GM18867 (cell line): ENCODE measurements around the gene OOSP3.
"Not testable (repeated sequence)": the region's sequence is repeated elsewhere in the genome, so short reads cannot be mapped to it uniquely, and the experiment has no call there.

ENCODE experiments used
- ATAC-seq: cut with Tn5 transposase; IDR thresholded peaks from one replicate; pipeline ENCODE4 v1.9.1; 2021; ENCODE audit warnings: mild to moderate bottlenecking, moderate library complexity; ENCODE audit not compliant: unreplicated experiment

Gene OOSP3

DNA sequence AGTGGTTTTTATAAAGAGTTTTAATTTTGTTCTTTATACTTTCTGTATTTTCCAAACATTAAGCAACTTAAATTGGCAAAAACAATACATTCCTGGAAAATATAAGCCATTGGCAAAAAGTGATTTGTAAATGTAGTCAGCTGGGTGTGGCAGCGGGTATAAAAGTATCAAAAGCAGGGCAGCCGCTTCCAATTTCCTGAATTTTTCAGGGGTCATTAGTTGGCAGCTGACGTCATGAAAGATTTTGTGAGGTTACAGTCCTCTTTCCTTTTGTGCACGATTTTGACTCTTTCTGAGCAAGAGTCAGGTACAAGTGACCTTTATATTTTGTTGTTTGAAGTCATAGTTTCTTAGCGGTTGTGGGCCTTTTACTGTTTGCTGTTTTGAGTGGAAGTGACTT lies at the start of gene OOSP3:
TSS of gene OOSP3 (plus strand) at position 208 of the 400 bp plus-strand sequence. CDS start at position 235, 27 bp downstream.
- no peak for ATAC-seq

GRCh38 chr11:59829358-59829757 lies 49.2 kb upstream of the OOSP3 start:
- no peak for ATAC-seq

DNA sequence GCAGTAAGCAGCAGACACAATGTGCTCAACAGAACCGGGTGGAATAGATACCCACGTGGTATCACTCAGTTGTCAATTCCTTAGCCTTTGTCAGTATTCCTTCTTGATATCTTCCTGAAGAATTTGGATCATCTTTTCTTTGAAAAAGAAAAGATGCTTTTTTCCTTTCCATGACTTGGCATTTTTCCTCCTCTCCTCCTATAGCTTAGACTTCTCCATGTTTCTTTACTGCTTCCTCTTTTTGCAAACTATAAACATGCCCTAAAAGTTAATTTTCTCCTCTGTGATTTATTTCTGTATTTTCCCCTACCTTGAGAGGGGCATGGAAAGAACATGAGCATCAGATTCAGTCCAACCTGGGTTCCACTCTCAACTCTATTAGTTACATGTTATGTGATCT lies 45.0 kb upstream of the OOSP3 start:
- ATAC-seq = no peak

DNA sequence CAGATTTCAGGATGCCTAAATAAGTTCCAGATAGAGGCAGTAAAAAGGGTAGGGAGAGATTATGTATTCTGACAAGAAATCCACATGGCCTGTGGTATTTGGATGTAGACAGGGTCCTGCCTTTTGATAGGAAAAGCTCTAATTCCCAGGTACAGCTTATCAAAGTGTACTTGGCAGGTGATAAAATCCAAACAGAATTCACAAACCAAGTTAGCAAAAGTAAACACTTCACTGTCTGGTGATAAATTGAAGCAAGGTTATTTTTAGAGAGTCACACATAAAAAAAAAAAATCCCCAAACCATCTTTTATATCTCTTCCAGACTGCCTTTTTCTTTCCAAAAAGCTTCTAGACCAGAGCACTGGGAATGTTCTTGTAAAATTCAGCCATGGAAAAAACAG lies 39.0 kb upstream of the OOSP3 start:
- no peak for ATAC-seq

DNA sequence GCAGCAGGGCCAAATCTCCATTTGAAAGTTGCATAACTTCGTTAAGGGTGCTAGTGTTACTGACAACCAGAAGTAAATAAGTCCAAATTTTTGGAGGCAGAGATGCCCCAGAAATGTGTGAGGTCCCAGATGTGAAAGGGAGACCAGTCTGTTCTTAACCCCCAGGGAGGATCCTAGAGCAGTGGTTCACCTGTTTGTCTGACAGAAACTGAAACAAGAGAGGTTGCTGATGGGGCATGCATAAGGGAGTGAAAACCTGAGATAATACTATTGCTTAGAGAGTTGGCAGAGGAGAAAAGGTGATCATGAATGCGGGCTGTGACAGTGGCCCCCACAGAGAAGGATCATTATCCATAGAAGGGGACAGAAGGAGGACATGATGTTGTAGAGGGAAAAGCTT lies 37.1 kb upstream of the OOSP3 start:
- peak; percentile 68 for ATAC-seq

- ATAC-seq = no peak
These were observed 36.3 kb upstream of the OOSP3 start for GRCh38 chr11:59842316-59842715.

DNA sequence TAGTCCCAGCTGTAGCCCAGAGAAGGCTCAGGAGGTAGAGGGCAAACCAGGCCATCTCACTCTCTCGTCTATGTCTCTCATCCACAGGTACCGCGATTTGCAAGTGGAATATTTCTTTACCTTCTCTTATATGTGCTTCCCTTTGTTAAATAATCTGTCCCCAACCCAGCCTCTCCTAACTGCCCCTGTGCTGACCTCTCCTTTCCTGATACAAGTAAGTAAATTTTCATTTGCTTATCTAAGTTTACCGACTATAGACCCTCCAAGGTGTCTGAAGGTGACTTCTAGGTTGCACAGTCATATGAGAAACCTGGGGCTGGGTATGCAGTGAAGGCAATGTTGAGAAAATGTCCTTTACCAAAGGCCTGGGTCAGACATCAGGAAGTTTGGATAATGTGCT lies 33.2 kb upstream of the OOSP3 start, which contains the start of gene CBLIF:
TSS of gene CBLIF (minus strand) at position 101 of the 400 bp plus-strand sequence. CDS start at position 55, 46 bp downstream.
- no peak for ATAC-seq

DNA sequence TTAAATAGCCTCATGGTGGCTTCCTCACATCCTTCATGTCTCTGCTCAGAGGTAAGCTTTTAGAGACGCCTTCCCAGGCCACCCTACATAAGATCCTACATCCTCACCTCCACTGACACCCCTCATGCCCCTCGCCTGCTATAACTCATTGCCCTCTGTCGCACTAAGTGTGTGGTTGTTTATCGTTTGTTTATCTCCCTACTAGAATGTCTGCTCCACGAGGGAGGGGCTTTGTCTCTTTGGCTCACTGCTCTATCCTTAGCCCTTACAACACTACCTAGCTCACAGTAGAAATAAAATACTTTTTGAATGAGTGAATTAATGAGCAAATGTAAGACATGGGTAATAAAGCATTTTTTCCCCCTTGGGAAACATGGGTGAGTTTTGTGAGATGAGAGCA lies 32.0 kb upstream of the OOSP3 start:
- ATAC-seq = no peak

GRCh38 chr11:59847626-59848025 lies 31.0 kb upstream of the OOSP3 start:
- ATAC-seq = no peak

DNA sequence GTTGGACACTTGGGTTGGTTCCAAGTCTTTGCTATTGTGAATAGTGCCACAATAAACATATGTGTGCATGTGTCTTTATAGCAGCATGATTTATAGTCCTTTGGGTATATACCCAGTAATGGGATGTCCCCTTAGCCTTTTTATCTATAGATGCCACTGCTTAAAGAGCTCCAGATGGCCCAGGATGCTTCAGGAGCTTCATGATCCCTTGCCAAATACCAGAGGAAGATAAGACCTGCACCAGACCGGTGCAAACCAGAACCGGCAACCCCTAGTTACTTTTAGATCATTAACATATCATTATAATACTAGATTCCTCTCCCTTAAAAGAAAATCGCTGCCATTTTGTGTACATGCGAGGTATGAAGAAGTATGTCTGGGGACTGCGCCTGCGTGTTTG lies 30.1 kb upstream of the OOSP3 start:
- not testable (repeated sequence) for ATAC-seq

DNA sequence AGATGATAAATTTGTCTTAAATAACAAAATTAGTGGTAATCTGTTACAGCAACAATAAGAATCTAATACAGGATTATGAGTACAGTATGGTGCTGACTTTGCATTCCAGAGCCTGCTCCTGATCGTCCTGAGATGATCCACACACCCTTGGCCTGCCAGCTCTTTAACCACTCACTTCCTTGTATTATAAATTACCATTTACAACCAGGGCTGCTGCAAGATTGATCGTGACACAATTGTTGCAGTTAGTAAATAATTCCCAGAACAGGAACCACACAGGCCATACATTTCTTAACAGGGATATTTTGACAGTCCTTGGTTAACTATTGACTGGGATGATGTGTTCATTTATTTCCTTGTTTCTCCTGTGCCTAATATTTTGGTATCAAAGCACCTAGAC lies 29.5 kb upstream of the OOSP3 start:
- no peak for ATAC-seq

GRCh38 chr11:59849551-59849950 lies 29.0 kb upstream of the OOSP3 start:
- not testable (repeated sequence) for ATAC-seq

DNA sequence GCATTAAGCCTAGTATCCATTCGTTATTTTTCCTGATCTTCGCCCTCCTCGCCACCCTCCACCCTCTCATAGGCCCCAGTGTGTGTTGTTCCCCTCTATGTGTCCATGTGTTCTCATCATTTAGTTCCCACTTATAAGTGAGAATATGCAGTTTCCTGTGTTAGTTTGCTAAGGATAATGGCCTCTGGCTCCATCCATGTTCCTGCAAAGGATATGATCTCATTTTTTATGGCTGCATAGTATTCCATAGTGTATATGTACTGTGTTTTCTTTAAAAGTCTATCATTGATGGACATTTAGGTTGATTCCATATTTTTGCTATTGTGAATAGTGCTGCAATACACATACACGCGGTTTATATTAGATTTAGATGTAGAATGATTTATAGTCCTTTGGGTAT lies 27.2 kb upstream of the OOSP3 start:
- not testable (repeated sequence) for ATAC-seq

DNA sequence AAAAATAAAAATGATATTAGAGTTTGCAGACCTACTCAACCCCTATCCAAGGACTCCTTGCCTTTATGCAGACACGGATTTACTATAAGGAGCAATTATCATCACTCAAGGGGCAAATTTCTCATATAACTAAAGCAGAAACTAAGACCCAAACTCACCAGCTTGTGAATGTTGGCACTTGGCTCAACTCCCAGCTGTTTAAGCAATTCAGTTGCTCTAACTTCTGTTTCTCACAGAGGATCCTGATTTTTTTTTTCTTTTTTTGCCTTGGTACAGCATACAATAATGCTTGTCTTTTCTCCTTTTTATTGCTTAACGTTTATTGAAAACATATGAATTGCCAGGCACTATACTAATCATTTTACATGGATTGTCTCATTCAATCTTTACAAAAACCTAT lies 23.7 kb upstream of the OOSP3 start:
- no peak for ATAC-seq

- no peak for ATAC-seq
These were observed 20.8 kb upstream of the OOSP3 start for GRCh38 chr11:59857439-59858434.

DNA sequence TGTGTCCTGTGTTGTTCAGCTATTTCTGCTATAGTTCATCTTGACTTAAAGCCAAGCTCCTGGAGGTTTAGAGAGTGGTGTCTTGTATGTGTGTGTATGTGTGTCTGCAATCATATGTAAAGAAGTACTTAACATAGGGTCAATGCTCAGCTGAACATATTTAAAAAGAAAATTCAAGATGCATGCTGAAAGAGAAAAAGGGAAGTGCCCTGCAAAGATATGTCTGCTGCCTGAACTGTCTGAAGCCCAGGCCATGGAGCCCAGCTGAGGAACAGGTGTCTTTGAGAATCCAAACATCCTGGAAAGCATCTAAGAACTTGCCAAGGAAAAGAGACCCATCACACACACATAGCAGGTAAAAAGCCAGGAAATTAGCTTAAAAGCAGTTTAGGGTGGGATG lies 18.9 kb upstream of the OOSP3 start:
- ATAC-seq = no peak

- ATAC-seq = no peak
These were observed 16.3 kb upstream of the OOSP3 start for GRCh38 chr11:59862252-59862651.

DNA sequence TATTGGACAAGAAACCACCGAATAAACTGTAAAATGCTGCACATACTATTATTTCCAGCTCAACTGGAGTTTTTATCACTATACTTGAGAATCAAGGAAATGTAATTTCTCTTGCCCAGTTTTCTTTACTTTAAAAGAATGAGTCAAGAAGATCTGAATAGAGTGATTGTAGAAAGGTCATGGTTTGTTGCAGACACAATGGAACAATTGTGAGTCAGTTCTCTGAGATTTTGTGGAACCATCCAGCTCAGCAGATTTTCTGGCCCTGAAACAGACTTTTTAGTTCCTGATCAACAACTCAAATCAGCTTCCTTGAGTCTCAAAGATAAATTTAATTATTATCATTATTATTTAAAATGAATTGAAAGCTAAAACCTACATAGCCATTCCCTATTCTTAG lies 13.6 kb upstream of the OOSP3 start:
- no peak for ATAC-seq

GRCh38 chr11:59866397-59866796 lies 12.2 kb upstream of the OOSP3 start, which contains the start of gene TCN1:
TCN1 (minus strand) TSS chr11:59866487; CDS start chr11:59866470, 17 bp downstream.
- no peak for ATAC-seq

DNA sequence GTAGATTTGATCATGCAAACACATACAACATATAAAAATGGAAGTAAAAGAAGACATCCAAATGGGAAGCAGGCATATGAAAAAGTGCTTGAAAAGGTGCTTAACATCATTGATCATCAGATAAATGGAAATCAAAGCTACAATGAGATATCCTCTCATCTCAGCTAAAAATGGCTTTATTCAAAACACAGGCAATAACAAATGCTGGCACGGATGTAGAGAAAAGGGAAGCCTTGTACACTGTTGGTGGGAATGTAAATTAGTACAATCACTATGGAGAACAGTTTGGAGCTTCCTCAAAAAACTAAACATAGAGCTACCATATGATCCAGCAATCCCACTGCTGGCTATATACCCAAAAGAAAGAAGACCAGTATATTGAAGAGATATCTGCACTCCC lies 11.7 kb upstream of the OOSP3 start:
- no peak for ATAC-seq

DNA sequence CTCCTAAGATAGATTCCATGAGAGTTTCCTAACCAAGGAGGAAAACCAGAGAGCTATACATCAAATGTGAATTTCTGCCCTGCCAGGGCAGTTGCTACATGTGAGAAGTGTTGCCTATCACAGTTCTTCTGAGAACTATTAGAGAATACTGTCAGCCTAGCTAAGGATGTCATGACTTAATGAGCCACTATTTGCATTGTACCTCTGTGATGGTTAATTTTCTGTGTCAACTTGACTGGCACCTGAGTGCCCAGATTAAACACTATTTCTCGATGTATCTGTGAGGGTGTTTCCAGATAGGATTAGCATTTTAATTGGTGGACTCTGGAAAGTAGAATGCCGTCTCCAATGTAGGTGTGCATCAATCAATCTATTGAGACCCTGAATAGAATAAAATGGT lies 10.6 kb upstream of the OOSP3 start:
- no peak for ATAC-seq

DNA sequence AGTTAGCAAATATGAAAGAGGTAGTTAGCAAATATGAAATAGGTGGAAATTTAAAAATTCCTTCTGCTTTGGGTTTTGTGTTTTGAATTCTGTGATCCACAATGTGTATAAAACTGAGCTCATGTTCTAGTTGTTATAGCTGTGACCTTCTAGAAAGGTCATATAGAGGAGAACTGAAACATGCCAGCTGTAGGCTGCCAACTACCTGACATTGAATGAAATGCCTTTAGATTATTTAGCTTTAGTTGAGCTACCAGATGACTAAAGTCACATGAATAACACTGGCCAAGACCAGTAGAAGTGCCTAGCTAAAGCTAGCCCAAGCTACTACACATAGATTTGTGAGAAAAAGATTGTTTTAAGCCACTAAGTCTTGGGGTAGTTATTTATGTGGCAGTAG lies 6.5 kb upstream of the OOSP3 start:
- no peak for ATAC-seq
